Muscle of back (tissue), 11 donors: ENCODE results near the gene PCSK6. TPM values are rescaled to one million over a fixed set of nuclear protein-coding genes. Genes with fewer than 3 reads are reported as not detected.
A peak's percentile ranks its signal among the peaks of the same experiment; 100 is the strongest.

Experiments
- DNase-seq, 3 donors: peaks; one replicate each; pipeline versions ENCODE4 v3.0.0 to v3.0.0-alpha.2; 2013
- polyA plus RNA-seq, 10 donors: library from polyadenylated mRNA; unstranded; fragments of 120-200 nt; gene quantifications; one replicate each; pipeline ENCODE4 v1.2.1, GENCODE V29; 2013; ENCODE audit not compliant: insufficient read length in 10 of 10

PCSK6 gene
- polyA plus RNA-seq, 10 donors: 9.3 to 18.0 (median 11.3) TPM

DNA sequence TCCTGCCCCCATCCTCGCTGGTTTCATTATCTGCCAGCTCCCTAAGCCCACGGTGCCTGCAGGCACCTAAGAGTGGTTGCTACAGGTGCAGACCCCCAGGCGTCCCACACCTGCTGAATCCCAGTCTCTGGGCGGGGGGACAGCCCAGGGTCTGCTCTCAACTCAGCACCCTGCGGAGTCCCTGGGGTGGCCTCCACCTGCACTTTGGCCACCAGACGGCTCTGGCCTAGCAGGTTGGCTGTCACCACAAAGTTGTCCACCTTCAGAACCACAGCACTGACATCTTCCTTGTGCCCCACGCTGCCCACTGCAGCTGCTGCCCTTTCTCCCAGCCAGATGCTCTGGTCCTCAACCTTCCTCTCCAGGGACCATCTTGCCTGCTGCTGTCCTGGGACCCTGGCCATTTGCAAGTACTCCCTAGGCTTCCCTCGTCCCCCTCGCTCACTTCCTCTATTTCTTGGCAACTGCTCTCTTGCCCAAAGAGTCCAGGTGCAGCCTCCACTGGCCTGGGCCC, 159.6 kb downstream of the PCSK6 start:
- no peak for DNase-seq

DNA sequence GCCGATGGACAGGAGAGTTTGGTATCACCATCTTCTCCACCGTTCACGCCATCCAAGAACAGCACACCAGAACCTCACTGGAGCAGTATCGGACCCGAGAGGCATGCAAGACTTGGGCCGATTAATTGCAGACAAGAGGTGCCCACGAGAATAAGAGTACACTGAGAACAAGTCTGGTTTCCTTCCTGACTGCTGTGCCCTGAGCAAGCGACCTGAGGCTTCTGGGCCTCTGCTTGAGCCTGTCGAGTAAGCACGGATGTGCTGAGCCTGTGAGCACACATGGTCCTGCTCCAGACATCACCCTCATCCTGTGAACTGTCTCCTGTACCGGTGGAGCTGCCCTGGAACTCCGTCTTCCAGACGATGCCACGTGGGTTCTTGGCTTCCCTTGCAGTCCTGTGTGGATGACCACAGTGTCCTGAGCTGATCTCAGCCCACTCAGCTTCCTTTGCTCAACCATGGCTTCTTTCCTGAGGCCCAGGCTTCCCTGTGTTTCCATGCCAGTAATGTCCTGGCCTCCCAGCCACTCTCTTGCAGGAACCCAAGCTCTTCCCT, 160.1 kb downstream of the PCSK6 start:
- DNase-seq: no peak

GRCh38 chr15:101328001-101328400, 161.5 kb downstream of the PCSK6 start:
- DNase-seq: no peak

GRCh38 chr15:101327147-101327740, 162.3 kb downstream of the PCSK6 start:
- no peak for DNase-seq

DNA sequence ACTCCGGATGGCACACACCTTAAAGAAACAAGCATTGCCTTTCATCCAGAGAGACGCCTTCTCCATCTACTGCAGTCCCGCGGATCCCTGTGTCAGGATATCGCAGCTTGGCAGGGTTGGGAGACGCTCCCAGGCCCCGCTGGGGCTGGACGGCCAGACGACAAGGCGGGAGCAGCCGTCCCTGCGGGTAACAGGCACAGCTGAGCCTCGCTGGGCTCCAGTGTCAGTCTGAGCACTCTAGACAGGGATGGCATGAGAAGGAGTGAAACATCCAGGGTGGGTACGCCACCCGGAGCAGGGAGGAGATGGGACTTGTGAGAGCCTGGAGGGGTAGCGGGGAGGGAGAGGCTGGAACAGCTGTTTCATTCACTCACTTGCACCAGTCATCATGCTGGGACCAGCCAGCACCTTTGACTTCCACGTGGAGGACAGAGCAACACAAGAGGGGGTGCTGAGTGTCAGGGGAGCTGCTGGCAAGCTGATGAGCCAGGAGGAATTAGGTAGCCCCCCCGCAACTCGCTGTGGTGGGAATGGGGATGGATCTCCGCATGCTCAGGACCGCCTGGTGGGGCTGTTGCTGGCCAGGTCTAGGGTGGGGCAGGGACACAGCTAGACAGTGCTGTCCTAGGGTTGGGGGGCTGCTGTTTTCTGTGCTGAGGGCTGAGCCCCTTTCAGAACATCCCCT, 162.9 kb downstream of the PCSK6 start:
- DNase-seq: peak in 2 of 3 donors; percentile 38

- DNase-seq: no peak
Observed at GRCh38 chr15:101326026-101326315, 163.5 kb downstream of the PCSK6 start.

DNA sequence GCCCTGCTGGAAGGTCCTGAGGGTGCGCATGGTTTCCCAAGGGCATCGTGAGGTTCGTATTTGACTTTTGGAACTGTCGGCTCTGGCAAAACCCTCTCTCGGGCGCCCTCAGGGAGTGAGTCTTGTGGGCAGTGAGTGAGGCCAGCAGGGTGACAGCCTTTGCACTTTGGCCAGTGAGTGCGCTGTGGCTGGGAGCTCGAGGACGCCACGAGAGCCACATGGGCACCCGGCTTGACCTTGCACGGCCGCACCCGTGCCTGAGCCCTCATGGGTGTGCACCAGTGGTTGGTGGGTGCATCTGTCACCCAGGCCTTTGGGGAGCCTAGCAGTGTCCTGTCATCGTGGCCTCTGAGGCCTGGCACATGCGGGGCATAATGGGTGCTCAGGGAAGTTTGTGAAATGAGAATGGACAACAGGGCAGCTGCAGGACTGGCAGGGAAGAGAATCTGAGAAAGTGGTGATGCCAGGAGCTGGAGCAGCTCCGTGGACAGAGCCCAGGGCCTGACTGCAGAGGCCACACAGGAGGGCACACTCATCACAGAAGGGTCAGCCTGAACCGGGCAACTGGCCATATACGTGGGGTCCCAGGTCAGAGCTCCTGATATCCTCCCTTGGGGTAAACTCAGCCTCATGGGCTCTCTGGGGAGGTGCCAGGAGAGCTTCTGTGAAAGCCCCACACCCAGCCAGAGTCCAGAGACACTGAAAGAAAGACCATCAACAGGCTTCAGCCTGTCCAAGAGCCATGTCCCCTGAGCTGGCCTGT, 164.1 kb downstream of the PCSK6 start:
- no peak for DNase-seq

- DNase-seq: no peak
Observed at GRCh38 chr15:101324524-101325177, 164.9 kb downstream of the PCSK6 start.

DNA sequence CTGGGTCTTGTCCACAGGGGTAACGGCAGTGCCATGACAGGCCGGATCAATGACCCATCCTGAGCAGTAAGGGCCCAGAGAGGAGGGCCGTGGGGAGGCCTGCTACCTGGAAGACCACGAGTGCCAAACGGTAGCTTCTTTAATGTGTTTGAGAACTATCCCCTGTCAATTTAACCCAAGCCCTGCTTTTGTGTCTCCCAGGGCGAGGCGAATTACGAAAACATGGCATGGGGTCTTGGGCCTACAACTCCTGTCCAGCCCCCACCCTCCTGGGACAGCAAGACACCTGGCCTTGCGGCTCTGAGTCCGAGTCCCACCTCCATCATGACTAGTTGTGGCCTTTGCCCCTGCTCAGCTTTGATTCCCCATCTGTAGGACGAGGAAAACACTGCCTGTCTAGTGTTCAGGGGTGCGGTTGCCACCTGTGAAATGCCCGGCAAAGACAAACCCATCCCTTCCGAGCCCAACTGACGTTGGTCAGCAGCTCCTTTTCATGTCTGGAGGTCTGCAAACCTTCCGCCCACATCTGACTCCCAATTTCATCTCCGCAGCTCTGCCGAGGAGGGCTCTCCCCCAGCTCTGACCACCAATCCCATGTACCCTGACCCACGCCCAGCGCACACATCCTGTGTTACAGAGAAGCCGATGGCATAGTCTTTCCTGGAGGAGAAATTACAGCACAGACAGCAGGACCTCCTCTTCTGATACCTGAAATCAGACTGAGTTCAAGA, 165.5 kb downstream of the PCSK6 start:
- no peak for DNase-seq

DNA sequence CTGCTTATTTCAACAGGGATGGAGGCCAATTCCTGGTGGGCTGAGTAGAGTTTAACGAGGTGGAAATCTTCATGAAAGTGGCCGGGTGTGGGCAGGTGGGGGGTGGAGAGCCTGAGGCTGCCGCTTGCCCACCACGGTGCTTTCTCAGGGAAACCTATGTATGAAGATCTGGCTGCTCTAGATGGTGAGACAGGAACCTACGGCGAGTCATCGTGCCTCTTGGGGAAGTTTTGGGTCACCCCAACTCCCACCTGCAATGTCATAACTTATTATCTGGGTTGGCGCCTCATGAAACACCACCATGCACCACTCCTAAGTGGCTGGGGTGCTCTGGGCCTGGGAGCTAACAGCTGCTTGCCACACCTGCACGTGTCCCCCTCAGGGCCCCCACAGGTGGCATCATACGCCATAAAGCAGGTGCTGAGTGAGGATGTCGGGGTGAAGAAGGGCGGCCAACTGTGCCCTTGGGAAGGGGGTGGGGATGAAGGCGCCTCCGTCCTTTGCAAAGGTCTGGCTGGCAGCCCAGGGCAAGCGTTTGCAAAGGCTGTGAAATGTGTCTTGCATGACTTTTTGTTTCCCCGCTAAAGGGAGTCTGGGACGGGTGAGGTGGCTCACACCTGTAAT, 166.5 kb downstream of the PCSK6 start:
- no peak for DNase-seq

DNA sequence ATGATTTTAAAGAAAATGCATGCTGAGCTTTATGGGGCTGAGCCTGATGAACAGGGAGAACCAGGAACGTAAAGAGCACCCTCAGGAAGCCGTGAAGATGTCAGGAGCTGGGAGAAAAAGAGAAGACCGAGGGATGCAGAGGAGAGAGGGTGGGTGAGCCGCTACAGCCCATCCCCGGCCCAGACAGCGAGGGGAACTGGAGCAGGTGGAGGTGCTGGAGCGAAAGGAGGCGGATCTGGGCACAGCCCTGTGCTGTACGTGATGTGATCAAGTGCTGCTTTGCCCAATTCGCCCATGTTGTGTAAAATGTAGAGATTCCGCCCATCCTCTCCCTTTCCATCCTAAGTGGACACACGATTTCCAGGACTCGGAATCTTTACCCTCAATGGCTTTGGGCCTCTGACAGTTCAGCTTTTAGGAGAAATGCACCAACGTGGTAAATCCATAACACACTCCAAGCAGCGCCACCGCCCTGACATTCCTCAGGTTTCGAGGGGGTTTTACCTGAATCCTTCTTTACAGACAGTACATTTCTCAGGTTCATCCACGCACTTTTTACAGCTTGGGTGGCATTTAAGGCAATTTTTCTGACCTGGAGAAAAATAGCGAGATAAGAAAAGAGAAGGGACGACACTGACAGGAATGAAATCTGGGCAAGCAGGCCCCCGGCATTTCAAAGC, 167.4 kb downstream of the PCSK6 start:
- DNase-seq: no peak

GRCh38 chr15:101320501-101321052, 168.9 kb downstream of the PCSK6 start:
- DNase-seq: peak in 2 of 3 donors; percentile 19 to 52

DNA sequence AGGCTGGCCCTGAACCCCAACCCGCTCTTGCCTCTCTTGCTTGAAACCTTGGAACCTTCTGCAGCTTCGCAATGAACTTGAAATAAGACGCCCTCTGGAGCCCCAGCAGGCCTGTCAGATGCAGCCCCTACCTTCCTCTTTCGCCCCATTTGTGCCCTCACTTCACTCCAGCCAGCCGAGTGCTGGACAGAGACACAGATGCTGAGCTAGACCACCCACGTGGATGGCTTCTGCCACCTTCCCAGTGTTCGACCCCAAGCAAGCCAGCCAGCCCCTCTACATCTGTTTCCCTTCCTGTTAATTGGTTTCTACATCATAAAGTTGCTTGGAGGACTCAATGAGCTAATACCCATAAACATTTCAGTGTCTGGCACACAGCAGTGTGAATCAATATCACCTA, 170.7 kb downstream of the PCSK6 start:
- DNase-seq: no peak

DNA sequence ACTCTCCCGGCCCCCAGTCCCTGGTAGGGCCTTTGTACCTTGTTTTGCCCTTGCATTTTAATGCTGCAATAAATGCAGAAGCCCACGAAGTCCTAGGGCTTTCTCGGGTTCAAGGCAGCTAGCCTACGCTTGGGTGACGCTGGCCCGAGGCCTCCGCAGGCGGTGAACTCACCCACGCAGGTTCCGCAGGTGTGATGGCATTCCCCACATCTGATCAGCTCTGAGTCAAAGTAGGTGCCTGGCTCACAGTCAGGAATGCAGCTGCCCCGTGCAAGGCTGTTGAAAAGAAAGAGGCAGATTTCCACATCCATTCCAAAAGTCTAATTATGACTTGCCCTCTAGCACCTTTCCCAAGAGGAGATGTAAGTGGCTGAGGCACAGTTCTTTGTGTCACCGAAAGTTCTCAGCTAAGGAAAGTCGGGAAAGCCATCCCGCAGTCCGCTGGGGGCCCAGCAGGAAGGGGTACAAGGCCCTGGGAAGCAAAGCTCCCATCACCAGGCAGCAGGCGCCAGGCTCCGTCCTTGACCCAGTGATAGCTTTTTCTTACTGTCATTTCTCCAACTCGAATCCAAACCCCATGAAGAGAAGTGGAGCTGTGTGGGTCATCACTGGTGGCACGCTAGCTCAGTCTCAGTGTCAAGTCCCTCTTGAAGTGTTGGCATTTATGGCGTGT, 171.2 kb downstream of the PCSK6 start:
- no peak for DNase-seq

- no peak for DNase-seq
Observed at GRCh38 chr15:101317336-101317872, 172.1 kb downstream of the PCSK6 start.

DNA sequence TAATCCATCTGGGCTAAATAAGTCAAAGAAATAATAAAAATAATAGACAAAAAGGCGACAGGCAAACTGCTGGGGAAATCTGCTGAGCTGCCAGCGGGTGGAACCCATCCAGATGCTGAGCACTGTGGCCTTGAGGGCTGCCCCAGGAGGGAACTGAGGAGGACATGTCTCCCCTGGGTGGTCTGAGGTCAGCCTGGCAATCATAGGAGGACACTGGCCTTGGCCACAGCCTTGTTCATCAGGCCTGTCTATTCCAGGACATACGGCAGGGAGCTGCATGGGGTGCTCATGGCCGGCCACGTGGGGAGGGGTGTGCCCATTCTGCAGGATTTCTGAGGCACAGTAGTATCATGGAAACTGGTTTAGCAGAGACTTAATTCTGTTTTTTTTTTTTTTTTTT, 173.0 kb downstream of the PCSK6 start:
- DNase-seq: no peak

DNA sequence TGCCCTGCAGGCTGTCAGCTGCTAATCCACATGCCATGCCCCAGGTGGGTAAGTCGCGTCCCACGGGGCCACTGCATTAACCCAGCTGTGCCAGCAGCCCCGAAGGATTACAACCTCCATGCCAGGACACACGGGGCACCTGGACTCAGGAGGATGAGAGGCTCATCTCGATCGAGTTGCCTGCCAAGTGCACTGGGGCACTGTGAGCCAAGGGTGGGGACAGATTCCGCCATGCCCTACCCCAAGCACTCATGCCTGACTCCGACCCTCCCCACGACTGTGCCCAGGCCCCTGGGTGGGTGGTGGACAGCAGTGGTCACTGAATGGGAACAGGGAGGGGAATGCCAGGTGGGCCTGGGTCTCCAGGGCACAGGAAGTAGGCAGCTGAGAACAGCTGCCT, 173.8 kb downstream of the PCSK6 start:
- DNase-seq: no peak

DNA sequence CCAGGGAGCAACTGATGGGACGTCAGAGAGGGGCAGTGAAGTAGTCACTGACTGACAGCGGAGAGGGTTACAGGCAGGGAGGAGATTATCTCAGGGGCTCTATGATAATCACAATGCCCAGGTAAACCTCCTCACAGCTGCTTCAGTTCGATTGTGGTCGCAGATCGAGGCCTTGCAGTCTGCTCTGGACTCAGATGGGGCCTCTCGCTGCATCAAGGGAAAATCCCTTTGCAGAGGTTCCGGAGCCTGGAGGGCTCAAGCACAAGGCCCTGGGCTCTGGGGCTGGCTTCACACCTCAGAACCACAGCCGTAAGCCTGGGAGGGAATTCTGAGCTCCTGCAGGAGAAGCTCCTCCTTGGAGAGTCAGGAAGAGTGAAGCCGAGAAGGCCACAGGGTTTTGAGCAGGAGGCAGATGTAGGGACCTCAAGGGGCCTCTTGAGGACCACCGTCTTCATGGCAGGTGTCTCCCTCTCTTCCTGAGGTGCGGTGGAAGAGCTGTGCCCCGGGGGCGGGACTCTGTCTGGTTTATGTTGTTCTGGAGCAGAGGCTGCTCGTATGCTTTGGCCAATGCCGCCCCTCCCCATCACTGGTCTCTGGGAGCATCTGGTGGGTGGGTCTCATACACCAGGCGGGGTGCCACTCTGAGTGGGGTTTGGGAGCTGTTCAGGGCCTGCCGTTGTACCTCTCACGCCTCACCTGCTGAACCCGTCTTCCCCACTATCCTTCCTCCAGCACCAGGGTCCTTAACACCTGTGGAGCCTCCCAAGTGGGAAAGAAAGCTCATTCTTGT, 175.0 kb downstream of the PCSK6 start:
- no peak for DNase-seq
